Stimulated activated naive CD8-positive, alpha-beta T cell treated with anti-CD3 and anti-CD28 coated beads, Interleukin-15, Interleukin-2, amounts not matched to agents 100 ng/mL and 50 ng/mL, for 24 hours (primary cell): ENCODE data around the gene ATG101.

Experiments used
- H3K27ac Mint-ChIP-seq: one replicate; pipeline ENCODE4 v1.8.0; 2021; ENCODE audit warnings: mild to moderate bottlenecking, mixed read lengths
- H3K27me3 Mint-ChIP-seq: one replicate; pipeline ENCODE4 v1.8.0; 2021; ENCODE audit warnings: mixed read lengths
- H3K36me3 Mint-ChIP-seq: one replicate; pipeline ENCODE4 v1.8.0; 2021; ENCODE audit warnings: low read depth, mixed read lengths
- H3K4me1 Mint-ChIP-seq: one replicate; pipeline ENCODE4 v1.8.0; 2021; ENCODE audit warnings: low read depth, mixed read lengths
- H3K4me3 Mint-ChIP-seq: one replicate; pipeline ENCODE4 v1.8.0; 2021; ENCODE audit warnings: mild to moderate bottlenecking, mixed read lengths
- H3K9me3 Mint-ChIP-seq: one replicate; pipeline ENCODE4 v1.8.0; 2021; ENCODE audit warnings: mixed read lengths

ATG101 gene

DNA sequence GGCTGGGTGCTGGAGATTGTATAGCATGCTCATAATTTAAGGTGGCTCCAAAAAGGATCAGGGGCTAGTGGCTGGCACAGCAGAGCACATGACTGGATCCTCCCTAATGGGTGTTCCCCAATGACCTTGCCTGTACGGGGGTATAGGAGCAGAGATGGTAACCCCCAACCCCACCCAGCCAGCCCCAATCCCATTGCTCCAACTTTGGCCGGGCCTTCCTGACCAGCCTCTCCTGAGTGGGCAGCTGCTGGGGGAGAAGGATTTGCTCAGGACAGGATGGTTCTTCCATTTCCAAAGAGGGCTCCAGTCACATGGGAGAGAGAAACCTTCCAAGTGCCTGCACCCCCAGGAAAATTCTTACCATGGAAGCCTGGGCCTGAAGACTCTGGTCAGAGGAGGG lies 33.9 kb upstream of the ATG101 start:
- no peaks in the 10 kb centered on the region for H3K27me3 Mint-ChIP-seq
- H3K4me3 Mint-ChIP-seq, result peak overlapping the region; percentile 65
- no peak overlapping the region for H3K27ac Mint-ChIP-seq
- no peaks in the 10 kb centered on the region for H3K9me3 Mint-ChIP-seq
- H3K36me3 Mint-ChIP-seq, result peaks cover 5% of the 10 kb centered on the region
- H3K4me1 Mint-ChIP-seq, result peaks cover 79% of the 10 kb centered on the region

GRCh38 chr12:52036587-52037171 lies 33.1 kb upstream of the ATG101 start:
- no peaks in the 10 kb centered on the region for H3K9me3 Mint-ChIP-seq
- peaks cover 87% of the 10 kb centered on the region for H3K4me1 Mint-ChIP-seq
- H3K27ac Mint-ChIP-seq, result peak overlapping the region; percentile 28
- peaks cover 5% of the 10 kb centered on the region for H3K36me3 Mint-ChIP-seq
- no peaks in the 10 kb centered on the region for H3K27me3 Mint-ChIP-seq
- H3K4me3 Mint-ChIP-seq, result peak overlapping the region; percentile 65

GRCh38 chr12:52037248-52037861 lies 32.4 kb upstream of the ATG101 start:
- Mint-ChIP-seq H3K9me3 (no peaks in the 10 kb centered on the region), H3K27ac (no peak overlapping the region), H3K4me3 (peak overlapping the region; percentile 93), H3K27me3 (no peaks in the 10 kb centered on the region), H3K36me3 (peaks cover 11% of the 10 kb centered on the region), H3K4me1 (peaks cover 88% of the 10 kb centered on the region)

DNA sequence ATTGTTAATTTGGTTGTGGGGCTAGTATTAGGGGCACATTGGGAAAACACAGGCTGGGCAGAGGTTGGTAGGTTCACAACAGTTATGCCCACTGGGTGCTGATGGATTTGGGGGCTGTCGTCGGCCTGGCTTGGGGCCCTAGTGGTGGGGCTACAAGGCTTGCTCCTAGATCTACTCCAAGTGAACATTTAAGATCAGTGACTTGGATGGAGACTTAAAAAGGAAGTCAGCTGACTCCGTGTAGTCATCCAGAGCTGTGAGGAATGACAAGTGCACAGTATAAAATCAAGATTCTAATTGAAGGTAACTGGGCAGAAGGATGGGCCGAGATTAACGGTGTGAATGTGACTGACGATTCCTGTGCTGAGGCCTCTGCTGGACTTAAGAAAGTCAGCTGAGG lies 31.3 kb upstream of the ATG101 start:
- peaks cover 82% of the 10 kb centered on the region for H3K4me1 Mint-ChIP-seq
- peak overlapping the region; percentile 61 for H3K27ac Mint-ChIP-seq
- peaks cover 15% of the 10 kb centered on the region for H3K36me3 Mint-ChIP-seq
- no peaks in the 10 kb centered on the region for H3K27me3 Mint-ChIP-seq
- H3K9me3 Mint-ChIP-seq, result no peaks in the 10 kb centered on the region
- H3K4me3 Mint-ChIP-seq, result peak overlapping the region; percentile 93

- Mint-ChIP-seq H3K36me3 (peaks cover 25% of the 10 kb centered on the region), H3K27ac (peak overlapping the region; percentile 28), H3K9me3 (no peaks in the 10 kb centered on the region), H3K4me1 (peaks cover 70% of the 10 kb centered on the region), H3K27me3 (no peaks in the 10 kb centered on the region), H3K4me3 (peak overlapping the region; percentile 93)
These were observed 28.7 kb upstream of the ATG101 start for GRCh38 chr12:52041035-52041434.

DNA sequence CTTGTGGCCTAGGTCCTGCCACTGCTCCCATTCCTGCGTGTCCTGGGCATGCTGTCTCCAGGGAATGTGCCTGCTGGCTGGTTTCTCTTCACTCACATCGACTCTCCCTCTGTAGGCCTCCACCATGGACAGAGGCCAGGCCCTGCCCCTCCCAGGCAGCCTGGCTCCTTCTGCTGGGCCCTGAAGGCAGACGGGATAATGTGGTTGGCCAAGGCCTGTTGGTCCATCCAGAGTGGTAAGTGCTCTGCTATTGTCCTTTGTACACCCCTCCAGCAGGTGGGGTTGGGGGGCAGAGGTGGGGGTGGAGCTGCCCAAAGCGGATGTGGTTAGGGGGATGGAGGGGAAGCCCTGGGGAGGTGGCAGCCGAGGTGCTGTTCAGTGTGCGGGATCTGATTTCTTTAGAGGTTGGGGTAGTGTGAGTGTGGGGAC lies 28.1 kb upstream of the ATG101 start:
- H3K27ac Mint-ChIP-seq, result peak overlapping the region; percentile 83
- peaks cover 25% of the 10 kb centered on the region for H3K36me3 Mint-ChIP-seq
- H3K4me3 Mint-ChIP-seq, result peak overlapping the region; percentile 76
- H3K4me1 Mint-ChIP-seq, result peaks cover 70% of the 10 kb centered on the region
- H3K9me3 Mint-ChIP-seq, result no peaks in the 10 kb centered on the region
- H3K27me3 Mint-ChIP-seq, result no peaks in the 10 kb centered on the region

GRCh38 chr12:52042706-52043385 lies 26.9 kb upstream of the ATG101 start:
- peaks cover 68% of the 10 kb centered on the region for H3K4me1 Mint-ChIP-seq
- no peaks in the 10 kb centered on the region for H3K27me3 Mint-ChIP-seq
- H3K27ac Mint-ChIP-seq, result no peak overlapping the region
- no peaks in the 10 kb centered on the region for H3K9me3 Mint-ChIP-seq
- H3K36me3 Mint-ChIP-seq, result peaks cover 25% of the 10 kb centered on the region
- peak overlapping the region; percentile 76 for H3K4me3 Mint-ChIP-seq

GRCh38 chr12:52043386-52044212 lies 26.2 kb upstream of the ATG101 start:
- Mint-ChIP-seq H3K27me3 (no peaks in the 10 kb centered on the region), H3K4me3 (no peak overlapping the region), H3K27ac (no peak overlapping the region), H3K4me1 (peaks cover 62% of the 10 kb centered on the region), H3K36me3 (peaks cover 20% of the 10 kb centered on the region), H3K9me3 (no peaks in the 10 kb centered on the region)

DNA sequence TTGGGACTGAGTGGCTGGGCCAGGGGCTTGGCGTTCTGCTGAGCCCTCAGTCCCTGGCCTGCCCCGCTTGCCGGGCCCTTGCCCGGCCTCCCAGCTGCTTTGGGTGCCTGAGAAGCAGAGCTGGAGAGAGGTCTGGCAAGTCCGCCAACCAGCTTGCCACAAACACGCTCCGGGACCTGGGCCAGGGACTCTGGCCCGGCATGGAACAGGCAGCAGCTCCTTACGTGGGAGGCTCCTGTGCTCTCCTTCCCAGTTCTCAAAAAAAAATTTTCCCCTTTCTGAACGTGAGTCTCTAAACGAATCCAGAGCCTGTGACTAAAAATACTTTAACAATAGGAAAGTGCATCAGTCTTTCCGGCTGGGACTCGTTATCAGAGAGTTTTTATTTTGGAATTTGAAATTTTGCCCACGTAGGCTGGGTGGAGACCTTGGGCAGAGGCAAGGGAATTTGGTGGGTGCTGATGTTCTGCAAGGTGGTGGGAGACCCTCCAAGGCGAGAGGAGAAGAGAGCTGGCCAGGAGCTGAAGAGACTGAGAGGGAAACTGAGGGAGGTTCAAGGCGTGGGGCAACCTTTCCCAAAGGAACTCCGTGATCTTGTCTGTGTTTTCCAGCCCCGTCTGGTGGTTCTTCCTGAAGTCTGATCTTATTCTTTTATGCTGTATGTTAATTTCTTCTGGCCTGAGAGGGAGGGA lies 25.3 kb upstream of the ATG101 start:
- Mint-ChIP-seq H3K9me3 (no peaks in the 10 kb centered on the region), H3K27me3 (no peaks in the 10 kb centered on the region), H3K27ac (no peak overlapping the region), H3K4me3 (no peak overlapping the region), H3K36me3 (peaks cover 23% of the 10 kb centered on the region), H3K4me1 (peaks cover 58% of the 10 kb centered on the region)

DNA sequence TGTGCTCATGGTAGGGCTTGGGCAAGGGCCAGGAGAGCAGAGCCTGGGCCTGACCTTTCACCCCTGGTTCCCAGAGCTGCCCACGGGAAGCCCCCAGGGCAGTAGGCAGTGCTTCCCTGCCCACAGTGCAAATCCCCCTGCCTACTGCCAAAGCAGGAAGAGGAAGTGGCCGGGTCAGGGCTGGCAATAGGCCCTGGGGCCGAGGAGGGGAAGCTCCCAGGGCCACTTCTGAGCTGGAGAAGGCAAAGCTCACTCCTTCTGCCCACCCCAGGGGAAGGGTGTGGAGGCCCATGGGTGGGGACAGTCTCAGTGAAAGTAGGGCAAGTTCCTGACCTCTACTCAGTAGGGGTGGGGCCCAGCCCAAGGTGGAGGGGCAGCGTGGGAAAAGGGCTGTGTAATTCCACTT lies 24.0 kb upstream of the ATG101 start:
- H3K27ac Mint-ChIP-seq, result peak overlapping the region; percentile 65
- H3K4me1 Mint-ChIP-seq, result peaks cover 57% of the 10 kb centered on the region
- H3K9me3 Mint-ChIP-seq, result no peaks in the 10 kb centered on the region
- H3K36me3 Mint-ChIP-seq, result peaks cover 26% of the 10 kb centered on the region
- H3K27me3 Mint-ChIP-seq, result no peaks in the 10 kb centered on the region
- H3K4me3 Mint-ChIP-seq, result no peak overlapping the region

- Mint-ChIP-seq H3K4me1 (peaks cover 47% of the 10 kb centered on the region), H3K9me3 (no peaks in the 10 kb centered on the region), H3K27me3 (no peaks in the 10 kb centered on the region), H3K36me3 (peaks cover 32% of the 10 kb centered on the region), H3K4me3 (no peak overlapping the region), H3K27ac (peak overlapping the region; percentile 40)
These were observed 22.9 kb upstream of the ATG101 start for GRCh38 chr12:52046859-52047258.

DNA sequence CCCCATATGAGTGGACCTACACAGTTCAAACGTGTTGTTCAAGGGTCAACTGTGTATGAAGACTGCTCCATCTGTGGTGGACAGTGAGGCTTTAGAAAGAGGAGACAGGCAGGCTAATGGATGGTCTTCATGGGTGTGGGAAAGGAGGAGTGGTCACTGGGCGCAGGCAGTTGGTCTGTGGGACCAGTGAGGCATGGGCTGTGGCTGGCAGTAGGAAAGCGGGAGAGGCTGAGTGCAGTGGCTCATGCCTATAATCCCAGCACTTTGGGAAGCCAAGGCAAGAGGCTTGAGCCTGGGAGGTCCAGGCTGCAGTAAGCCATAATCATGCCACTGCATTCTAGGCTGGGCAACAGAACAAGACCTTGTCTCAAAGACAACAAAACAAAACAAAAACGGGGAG lies 20.5 kb upstream of the ATG101 start:
- H3K27me3 Mint-ChIP-seq, result no peaks in the 10 kb centered on the region
- peak overlapping the region; percentile 85 for H3K27ac Mint-ChIP-seq
- peaks cover 36% of the 10 kb centered on the region for H3K36me3 Mint-ChIP-seq
- H3K4me3 Mint-ChIP-seq, result peak overlapping the region; percentile 85
- no peaks in the 10 kb centered on the region for H3K9me3 Mint-ChIP-seq
- H3K4me1 Mint-ChIP-seq, result peaks cover 39% of the 10 kb centered on the region

DNA sequence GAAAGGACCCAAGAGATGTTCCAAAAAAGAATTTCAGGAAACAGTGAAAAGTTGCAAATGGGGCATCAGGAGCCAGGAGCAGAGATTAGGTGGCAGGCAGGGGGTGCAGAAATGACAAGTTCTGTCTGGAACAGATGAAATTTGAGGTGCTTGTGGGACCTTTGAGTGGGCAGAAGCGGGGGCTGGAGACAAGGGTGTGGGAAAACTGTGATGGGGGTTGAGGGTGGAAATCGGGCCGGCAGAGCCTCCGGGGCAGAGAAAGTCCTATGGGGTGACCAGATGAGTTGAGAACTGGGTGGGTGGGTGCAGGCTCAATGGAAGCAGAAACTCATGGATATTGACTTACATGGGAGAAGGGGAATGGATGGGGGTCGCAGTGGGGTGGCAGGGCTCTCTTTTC lies 20.1 kb upstream of the ATG101 start:
- Mint-ChIP-seq H3K27ac (peak overlapping the region; percentile 85), H3K4me3 (peak overlapping the region; percentile 85), H3K27me3 (no peaks in the 10 kb centered on the region), H3K4me1 (peaks cover 36% of the 10 kb centered on the region), H3K36me3 (peaks cover 35% of the 10 kb centered on the region), H3K9me3 (no peaks in the 10 kb centered on the region)

DNA sequence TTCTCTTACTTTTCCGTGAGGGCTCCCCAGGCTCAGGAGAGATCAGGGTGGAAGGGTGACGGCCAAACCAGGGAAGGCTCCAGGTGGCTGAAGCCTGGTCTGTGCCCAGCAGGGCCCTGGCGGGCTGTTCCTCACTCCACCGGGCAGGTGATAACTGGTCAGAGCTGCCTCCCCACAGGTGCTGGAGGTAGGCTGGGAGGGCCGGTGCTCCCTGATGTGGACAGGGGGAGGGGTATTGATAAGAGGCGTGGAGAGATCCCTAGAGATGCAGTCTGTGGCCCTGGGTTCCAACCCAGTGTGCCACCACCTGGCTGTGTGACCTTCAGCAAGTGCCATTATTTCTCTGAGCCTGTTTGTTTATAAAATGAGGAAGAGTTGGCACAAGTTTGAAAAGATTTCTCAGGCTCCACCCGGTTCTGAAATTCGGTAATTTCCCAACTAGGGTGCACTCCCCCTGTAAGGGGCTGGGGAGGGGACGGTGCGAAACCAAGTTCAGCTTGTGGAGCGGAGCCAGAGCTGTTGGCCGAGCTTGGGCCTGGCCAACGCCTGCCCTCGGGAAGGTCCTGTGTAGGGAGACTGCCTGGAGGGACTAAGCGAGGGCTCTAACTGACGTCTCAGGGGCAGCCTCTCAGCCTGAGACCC lies 19.5 kb upstream of the ATG101 start:
- Mint-ChIP-seq H3K4me1 (peaks cover 35% of the 10 kb centered on the region), H3K4me3 (peak overlapping the region; percentile 85), H3K27ac (peak overlapping the region; percentile 85)

More for the DNA sequence above, 19.5 kb upstream of the ATG101 start:
- H3K36me3 Mint-ChIP-seq, result peaks cover 33% of the 10 kb centered on the region
- no peaks in the 10 kb centered on the region for H3K27me3 Mint-ChIP-seq
- H3K9me3 Mint-ChIP-seq, result no peaks in the 10 kb centered on the region
